Right renal pelvis (tissue), 4 donors: ENCODE measurements around the gene POU2AF3. TPM values are rescaled to one million over a fixed set of nuclear protein-coding genes. Genes with fewer than 3 reads are reported as not detected.

Experiments
- DNase-seq, 4 donors: peaks; one replicate each; pipeline ENCODE4 v3.0.0-alpha.2; 2013; ENCODE audit warnings: low read depth in 4 of 4, low spot score in 3 of 4, missing footprints in 1 of 4
- polyA plus RNA-seq, 4 donors: library from polyadenylated mRNA; unstranded; fragments of 120-200 nt; gene quantifications; one replicate each; pipeline ENCODE4 v1.2.1, GENCODE V29; 2013; ENCODE audit not compliant: insufficient read length in 4 of 4

Gene POU2AF3
- polyA plus RNA-seq, 4 donors: 6.8 to 12.1 (median 8.7) TPM

GRCh38 chr11:111324277-111324720, 26.0 kb downstream of the POU2AF3 start:
- no peak for DNase-seq

GRCh38 chr11:111325259-111325658, 26.9 kb downstream of the POU2AF3 start:
- DNase-seq: no peak

GRCh38 chr11:111326824-111327223, 28.5 kb downstream of the POU2AF3 start:
- DNase-seq: no peak

GRCh38 chr11:111327908-111328624, 29.7 kb downstream of the POU2AF3 start:
- DNase-seq: no peak

GRCh38 chr11:111329306-111330204, 31.2 kb downstream of the POU2AF3 start:
- no peak for DNase-seq

GRCh38 chr11:111330234-111330893, 32.0 kb downstream of the POU2AF3 start:
- DNase-seq: no peak

- no peak for DNase-seq
Observed at GRCh38 chr11:111331711-111332479, 33.5 kb downstream of the POU2AF3 start.

- no peak for DNase-seq
Observed at GRCh38 chr11:111334532-111335502, 36.5 kb downstream of the POU2AF3 start.

- no peak for DNase-seq
Observed at GRCh38 chr11:111335549-111335948, 37.2 kb downstream of the POU2AF3 start.

- no peak for DNase-seq
Observed at GRCh38 chr11:111336062-111336461, 37.7 kb downstream of the POU2AF3 start.

GRCh38 chr11:111336582-111337256, 38.4 kb downstream of the POU2AF3 start:
- no peak for DNase-seq

GRCh38 chr11:111339758-111340388, 41.5 kb downstream of the POU2AF3 start:
- no peak for DNase-seq

- no peak for DNase-seq
Observed at GRCh38 chr11:111342329-111342728, 44.0 kb downstream of the POU2AF3 start.

GRCh38 chr11:111344032-111344431, 45.7 kb downstream of the POU2AF3 start:
- no peak for DNase-seq

GRCh38 chr11:111347002-111347722, 48.8 kb downstream of the POU2AF3 start:
- DNase-seq: no peak

GRCh38 chr11:111347723-111348115, 49.4 kb downstream of the POU2AF3 start:
- DNase-seq: no peak

- DNase-seq: no peak
Observed at GRCh38 chr11:111348147-111348546, 49.8 kb downstream of the POU2AF3 start.
